Measurements from ENCODE around the gene PRRC2B. TPM values are rescaled to one million over a fixed set of nuclear protein-coding genes. Genes with fewer than 3 reads are reported as not detected.

The PRRC2B gene
- total and polyA plus RNA-seq, 2 of the 8 experiments (the other 6 are each of a cell fraction or from before 2014, with no cell fraction given), result 37.3 to 249 TPM

- Histone ChIP-seq H3K18ac (ENCODE audit: extremely low read depth, low read length) (no peak overlapping the region), H3K4me1 (replicated peaks in 1 of 4; ENCODE audit: control insufficient read depth in 3 of 4, insufficient read depth in 4 of 4, low read length in 3 of 4) (peaks cover 0 to 8% (median 4%) of the 10 kb centered on the region in 4 experiments; a peak in 6 of 7 replicates), H4K91ac (replicated peaks; ENCODE audit: insufficient read length, low read length) (no peak overlapping the region), H3K4ac (replicated peaks; ENCODE audit: insufficient read length, low read depth, low read length) (peak overlapping the region; percentile 6), H2BK15ac (ENCODE audit: low read length) (no peak overlapping the region), H3K23ac (ENCODE audit: insufficient read length) (no peak overlapping the region), H3K56ac (replicated peaks; ENCODE audit: insufficient read length, low read depth, low read length) (no peak overlapping the region), H3K27ac (ENCODE audit: low read depth, low read length) (no peak overlapping the region), H3K4me2 (ENCODE audit: insufficient read depth in 1 of 2, low read depth in 2 of 2, low read length in 2 of 2) (peak overlapping the region; percentile 74 to 98), H2BK120ac (replicated peaks; ENCODE audit: low read depth, low read length) (no peak overlapping the region), H2BK12ac (ENCODE audit: low read depth, low read length) (no peak overlapping the region), H2BK20ac (ENCODE audit: low read length) (0 out of 2 replicates have a peak overlapping the region, but pooled peaks have one; percentile 6), H4K20me1 (replicated peaks in 1 of 2; ENCODE audit: control insufficient read depth in 1 of 2, insufficient read depth in 2 of 2, low read length in 2 of 2) (peaks cover 3 to 6% of the 10 kb centered on the region in 2 experiments), H2BK5ac (ENCODE audit: low read depth, low read length) (no peak overlapping the region), H3K79me1 (ENCODE audit: low read depth, low read length) (0 out of 2 replicates have a peak, but pooled peaks cover 4% of the 10 kb centered on the region), H4K5ac (ENCODE audit: insufficient read length, low read depth, low read length) (no peak overlapping the region), H2AK5ac (ENCODE audit: low read depth, low read length) (no peak overlapping the region), H3K79me2 (ENCODE audit: control insufficient read depth in 1 of 2, insufficient read depth in 2 of 2, low read length in 2 of 2) (peaks cover 0 to 6% of the 10 kb centered on the region in 2 experiments; a peak in 1 of 4 replicates), H3K27me3 (replicated peaks in 1 of 4; ENCODE audit: control insufficient read depth in 3 of 4, extremely low read depth in 1 of 4, insufficient read depth in 3 of 4, low read length in 3 of 4) (no peaks in the 10 kb centered on the region), H3K9ac (replicated peaks in 1 of 4; ENCODE audit: extremely low read depth in 1 of 4, low read depth in 3 of 4, low read length in 3 of 4) (peak overlapping the region in 3 of 4 experiments; percentile 52 to 68 (median 64); a peak in 5 of 7 replicates), H2AFZ (ENCODE audit: low read length) (no peak overlapping the region), H3K36me3 (ENCODE audit: control insufficient read depth in 2 of 4, insufficient read depth in 4 of 4, low read length in 3 of 4) (peaks cover 14 to 32% (median 25%) of the 10 kb centered on the region in 4 experiments; a peak in 7 of 8 replicates), H3K14ac (ENCODE audit: insufficient read length) (no peak overlapping the region), H4K8ac (ENCODE audit: extremely low read depth, insufficient read depth, low read length) (no peak overlapping the region), H3K9me3 (ENCODE audit: insufficient read depth in 2 of 2, low read depth in 1 of 2, low read length in 1 of 2) (no peaks in the 10 kb centered on the region), H3K4me3 (ENCODE audit: extremely low read depth in 1 of 4, insufficient read depth in 2 of 4, low read depth in 3 of 4, low read length in 4 of 4) (peak overlapping the region; percentile 65 to 92 (median 72)), H3K23me2 (ENCODE audit: low read depth, low read length) (peaks cover 5% of the 10 kb centered on the region; the same call in 1 of the 2 replicates)
- ChIA-PET CTCF (ENCODE audit: partially characterized antibody) (interaction anchor here (0.7 to 1.4 kb wide), 3 partner anchors 11 to 195 kb away, joined by 3 to 4 read pairs (median 3); no protein-coding TSS in a partner anchor), POLR2A (ENCODE audit: partially characterized antibody) (interaction anchor here (1.0 to 5.0 kb wide), 2 partner anchors 11 to 126 kb away, joined by 4 to 22 read pairs; no protein-coding TSS in a partner anchor)
- no peak for DNase-seq (ENCODE audit: low read depth in 1 of 2, low spot score in 2 of 2)
- no peak for FAIRE-seq
- TF ChIP-seq GABPA (IDR thresholded peaks at IDR 0.05; ENCODE audit: borderline replicate concordance, insufficient read depth, low read length), result no peak
- TF ChIP-seq RAD21 (IDR thresholded peaks at IDR 0.05 in 1 of 2, conservative IDR thresholded peaks at IDR 0.05 in 1 of 2; ENCODE audit: low read depth in 2 of 2, low read length in 2 of 2), result 0 out of 4 replicates have a peak, but pooled peaks of 1 of the 2 experiments have one; percentile 13
- TF ChIP-seq NANOG (IDR thresholded peaks at IDR 0.05; ENCODE audit: insufficient read depth, low read depth, low read length, poor library complexity, severe bottlenecking), result no peak
- TF ChIP-seq CHD1 (IDR thresholded peaks at IDR 0.05; ENCODE audit: low read depth, low read length), result no peak
- WGBS, 2 experiments (ENCODE audit: extremely low coverage in 1 of 2, insufficient coverage in 1 of 2, insufficient read length in 1 of 2, insufficient replicate concordance in 2 of 2, low coverage in 1 of 2, low lambda C conversion rate in 2 of 2, missing lambda C conversion rate in 1 of 2), result 72% methylated on average over 21 of the region's 24 CpGs; no CpG with 5 or more reads in 1 of the 2 experiments
Measured at GRCh38 chr9:131529597-131530545, 136.0 kb downstream of the PRRC2B start.

Measured in H1 (cell line).